22Rv1 (cell line): ENCODE data around the gene LYST.

Experiments used
- H3K27ac ChIP-seq: fragments of 450-650 bp; 2 replicates; pipeline ENCODE4 v1.5.1; 2017
- ZFX ChIP-seq: fragments of 450-650 bp; IDR thresholded peaks from 2 replicates; pipeline ENCODE4 v1.6.1; 2017; ENCODE audit warnings: antibody characterized with exemption, borderline replicate concordance
- TF ChIP-seq, protein P1 (sequence below): fragments of 450-650 bp; IDR thresholded peaks from 2 replicates; pipeline ENCODE4 v1.5.1; 2017; ENCODE audit warnings: mild to moderate bottlenecking

The LYST gene

GRCh38 chr1:235826102-235826854 lies 40.4 kb downstream of the LYST start:
- no peak overlapping the region for H3K27ac ChIP-seq
- TF ChIP-seq ZFX = no peak
- TF ChIP-seq, protein P1, sequence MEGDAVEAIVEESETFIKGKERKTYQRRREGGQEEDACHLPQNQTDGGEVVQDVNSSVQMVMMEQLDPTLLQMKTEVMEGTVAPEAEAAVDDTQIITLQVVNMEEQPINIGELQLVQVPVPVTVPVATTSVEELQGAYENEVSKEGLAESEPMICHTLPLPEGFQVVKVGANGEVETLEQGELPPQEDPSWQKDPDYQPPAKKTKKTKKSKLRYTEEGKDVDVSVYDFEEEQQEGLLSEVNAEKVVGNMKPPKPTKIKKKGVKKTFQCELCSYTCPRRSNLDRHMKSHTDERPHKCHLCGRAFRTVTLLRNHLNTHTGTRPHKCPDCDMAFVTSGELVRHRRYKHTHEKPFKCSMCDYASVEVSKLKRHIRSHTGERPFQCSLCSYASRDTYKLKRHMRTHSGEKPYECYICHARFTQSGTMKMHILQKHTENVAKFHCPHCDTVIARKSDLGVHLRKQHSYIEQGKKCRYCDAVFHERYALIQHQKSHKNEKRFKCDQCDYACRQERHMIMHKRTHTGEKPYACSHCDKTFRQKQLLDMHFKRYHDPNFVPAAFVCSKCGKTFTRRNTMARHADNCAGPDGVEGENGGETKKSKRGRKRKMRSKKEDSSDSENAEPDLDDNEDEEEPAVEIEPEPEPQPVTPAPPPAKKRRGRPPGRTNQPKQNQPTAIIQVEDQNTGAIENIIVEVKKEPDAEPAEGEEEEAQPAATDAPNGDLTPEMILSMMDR = no peak

- no peak overlapping the region for H3K27ac ChIP-seq
- TF ChIP-seq, protein P1 = no peak
- TF ChIP-seq ZFX = no peak
Measured at GRCh38 chr1:235825229-235825628, 41.5 kb downstream of the LYST start.

DNA sequence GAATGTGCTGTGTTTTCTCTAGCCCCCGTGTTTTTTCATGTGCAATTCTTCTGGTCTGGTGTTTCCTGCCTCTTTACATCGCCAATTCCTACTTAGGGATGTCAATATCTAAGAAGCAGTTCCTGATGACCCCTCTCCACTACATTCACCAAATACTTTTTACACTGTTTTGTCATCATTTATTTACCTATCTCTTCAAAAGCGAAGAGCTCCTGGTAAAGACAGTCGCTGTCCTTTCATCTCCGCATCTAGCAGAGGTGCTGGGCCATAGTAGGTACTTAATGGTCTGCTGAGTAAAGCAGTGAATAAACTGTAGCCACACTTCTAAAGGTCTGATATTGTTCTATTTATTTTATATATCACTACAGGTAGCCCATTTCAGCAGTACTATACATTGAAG lies 43.0 kb downstream of the LYST start:
- TF ChIP-seq ZFX = no peak
- TF ChIP-seq, protein P1 = no peak
- no peak overlapping the region for H3K27ac ChIP-seq

DNA sequence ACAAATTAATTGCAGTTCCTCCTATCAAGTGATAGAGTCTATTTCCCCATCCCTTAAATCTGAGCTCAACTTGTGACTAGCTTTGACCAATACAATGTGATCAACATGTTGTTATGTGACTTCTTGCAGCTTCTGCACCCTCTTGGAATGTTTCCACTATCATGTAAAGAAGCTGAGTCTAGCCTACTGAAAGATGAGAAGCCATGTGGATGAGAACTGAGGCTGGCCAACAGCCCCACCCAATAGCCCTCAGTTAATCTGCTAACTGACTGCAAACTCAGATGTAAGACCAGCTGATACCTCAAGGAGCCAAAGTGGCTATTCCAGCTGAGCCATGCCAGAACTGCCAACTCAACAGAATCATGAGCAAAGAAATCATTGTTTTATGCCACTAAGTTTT lies 44.0 kb downstream of the LYST start:
- TF ChIP-seq, protein P1 = no peak
- no peak for TF ChIP-seq ZFX
- no peak overlapping the region for H3K27ac ChIP-seq

DNA sequence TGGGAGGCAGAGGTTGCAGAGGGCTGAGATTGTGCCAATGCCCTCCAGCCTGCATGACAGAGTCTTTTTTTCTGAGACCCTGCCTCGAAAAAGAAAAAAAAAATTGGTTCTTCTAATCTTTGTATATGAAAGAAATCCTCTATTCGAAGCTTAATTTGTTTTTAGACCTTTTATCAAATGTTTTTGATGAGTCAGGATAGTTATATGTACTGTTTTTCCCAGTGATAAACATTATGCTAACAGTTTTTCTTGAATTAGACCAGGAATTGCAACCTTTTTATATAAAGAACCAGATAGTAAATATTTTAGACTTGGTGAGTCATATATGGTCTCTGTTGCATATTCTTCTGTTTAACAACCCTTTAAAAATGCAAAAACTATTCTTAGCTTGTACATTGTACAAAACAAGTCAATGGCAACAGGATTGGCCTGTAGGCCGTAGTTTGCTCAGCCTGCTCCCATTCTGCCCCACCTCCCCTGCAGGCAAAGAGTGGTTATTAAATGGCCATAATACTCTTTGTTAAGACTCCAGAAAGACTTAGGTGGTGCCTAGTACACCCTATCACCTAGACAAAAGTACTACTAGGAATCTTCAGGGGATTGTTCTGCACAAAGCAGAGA lies 45.2 kb downstream of the LYST start:
- no peak overlapping the region for H3K27ac ChIP-seq
- no peak for TF ChIP-seq ZFX
- TF ChIP-seq, protein P1 = no peak

GRCh38 chr1:235820061-235820460 lies 46.6 kb downstream of the LYST start:
- H3K27ac ChIP-seq = no peak overlapping the region
- TF ChIP-seq ZFX = no peak
- TF ChIP-seq, protein P1 = no peak

DNA sequence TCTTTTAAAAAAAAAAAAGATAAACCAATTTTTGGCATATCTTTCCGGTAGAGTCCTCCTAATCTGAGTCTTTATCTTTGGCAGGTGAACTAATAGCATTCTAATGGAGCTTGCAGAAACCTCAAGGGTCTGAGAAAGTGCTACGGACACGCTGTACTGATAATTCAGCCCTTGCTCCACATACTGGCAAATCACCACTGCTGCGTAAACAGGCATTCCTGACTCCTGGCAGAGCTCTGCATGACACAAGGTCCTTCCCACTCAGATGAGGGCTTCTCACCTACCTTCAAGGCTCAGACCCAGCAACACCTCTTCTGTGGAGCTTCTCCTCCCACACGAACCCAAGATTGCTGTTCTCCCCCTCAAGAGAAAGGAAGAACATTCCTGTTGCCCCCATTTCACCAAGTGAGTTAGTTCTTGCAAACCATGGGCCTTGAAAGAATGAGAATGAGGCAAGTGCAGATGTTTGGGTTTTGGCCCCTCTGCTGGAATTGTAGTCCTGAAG lies 48.0 kb downstream of the LYST start:
- TF ChIP-seq ZFX = no peak
- TF ChIP-seq, protein P1 = no peak
- H3K27ac ChIP-seq = peak overlapping the region; percentile 11; the same call in 1 of the 2 replicates
